ENCODE results near the gene PYGM. TPM values are rescaled to one million over a fixed set of nuclear protein-coding genes. Genes with fewer than 3 reads are reported as not detected.

Gene PYGM
- total and polyA plus RNA-seq, 9 donors: 0.24 to 12.0 (median 3.1) TPM

DNA sequence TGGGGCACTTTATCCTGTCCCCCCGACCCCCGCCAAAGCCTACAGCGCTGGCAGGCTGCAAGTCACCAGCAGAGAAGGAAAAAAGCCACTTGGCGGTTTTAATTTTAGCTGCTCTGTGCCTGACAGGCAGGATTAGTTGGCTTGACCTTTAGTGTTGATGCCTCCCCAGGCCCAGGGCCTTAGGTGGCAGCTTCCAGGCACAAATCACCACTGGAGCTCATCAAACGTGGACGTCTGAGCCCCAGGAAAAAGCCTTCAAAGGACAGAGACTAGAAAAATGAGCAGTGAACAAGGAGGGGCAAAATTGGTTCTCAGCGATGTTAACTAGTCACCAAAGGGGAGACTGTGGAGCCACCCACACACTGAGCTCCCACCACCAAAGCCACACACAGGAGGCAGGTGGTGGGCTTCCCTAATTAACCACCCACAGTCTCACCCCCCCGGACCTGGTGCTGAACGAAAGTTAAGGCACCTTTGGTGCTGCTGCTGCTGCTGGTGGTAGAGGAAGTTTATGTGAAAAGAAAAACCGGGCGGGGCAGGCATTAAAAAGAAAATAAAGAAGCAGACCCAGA, 4.4 kb upstream of the PYGM start:
- peak in 2 of 5 donors; percentile 8 to 20 for DNase-seq
- no peaks in the 10 kb centered on the region for H3K27me3 ChIP-seq
- intact Hi-C loops (cut with DNase I): no loop called here
- WGBS, 3 donors: 61 to 64% (median 62%) methylated on average over 11 of the region's 11 CpGs
- no peaks in the 10 kb centered on the region for H3K9me3 ChIP-seq
- H3K27ac ChIP-seq: no peak overlapping the region
- no peaks in the 10 kb centered on the region for H3K36me3 ChIP-seq
- H3K4me3 ChIP-seq: no peak overlapping the region
- H3K4me1 ChIP-seq (ENCODE audit: insufficient read depth): peaks cover 14% of the 10 kb centered on the region
- no peak for TF ChIP-seq POLR2A (IDR thresholded peaks at IDR 0.05)

DNA sequence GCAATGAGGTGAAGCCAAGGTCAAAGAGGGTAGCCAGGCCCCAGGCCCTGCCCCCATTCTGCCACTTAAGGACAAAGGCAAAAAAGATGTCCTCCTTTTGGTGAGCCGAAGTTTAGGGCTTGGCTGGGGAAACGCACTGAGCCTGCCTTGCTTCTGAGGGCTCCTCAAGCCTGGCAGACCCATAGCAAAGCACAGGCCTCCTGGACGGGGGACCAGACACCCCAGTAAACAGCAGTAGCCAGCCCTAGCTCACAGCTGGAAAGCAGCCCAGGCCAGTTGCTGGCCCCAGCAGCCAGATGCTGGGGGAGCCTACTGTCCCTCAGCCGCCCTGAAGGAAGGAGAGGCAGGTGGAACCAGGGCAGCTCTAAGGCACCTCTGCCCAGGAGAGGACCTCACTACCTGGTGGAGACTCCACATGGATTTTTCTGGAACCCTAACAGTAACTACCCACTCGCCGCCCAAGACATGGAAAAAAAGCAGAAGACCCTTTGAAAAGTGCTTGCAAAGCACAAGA, 3.8 kb upstream of the PYGM start:
- H3K27ac ChIP-seq: no peak overlapping the region
- DNase-seq: peak in 2 of 5 donors; percentile 17 to 25
- TF ChIP-seq, protein P1, sequence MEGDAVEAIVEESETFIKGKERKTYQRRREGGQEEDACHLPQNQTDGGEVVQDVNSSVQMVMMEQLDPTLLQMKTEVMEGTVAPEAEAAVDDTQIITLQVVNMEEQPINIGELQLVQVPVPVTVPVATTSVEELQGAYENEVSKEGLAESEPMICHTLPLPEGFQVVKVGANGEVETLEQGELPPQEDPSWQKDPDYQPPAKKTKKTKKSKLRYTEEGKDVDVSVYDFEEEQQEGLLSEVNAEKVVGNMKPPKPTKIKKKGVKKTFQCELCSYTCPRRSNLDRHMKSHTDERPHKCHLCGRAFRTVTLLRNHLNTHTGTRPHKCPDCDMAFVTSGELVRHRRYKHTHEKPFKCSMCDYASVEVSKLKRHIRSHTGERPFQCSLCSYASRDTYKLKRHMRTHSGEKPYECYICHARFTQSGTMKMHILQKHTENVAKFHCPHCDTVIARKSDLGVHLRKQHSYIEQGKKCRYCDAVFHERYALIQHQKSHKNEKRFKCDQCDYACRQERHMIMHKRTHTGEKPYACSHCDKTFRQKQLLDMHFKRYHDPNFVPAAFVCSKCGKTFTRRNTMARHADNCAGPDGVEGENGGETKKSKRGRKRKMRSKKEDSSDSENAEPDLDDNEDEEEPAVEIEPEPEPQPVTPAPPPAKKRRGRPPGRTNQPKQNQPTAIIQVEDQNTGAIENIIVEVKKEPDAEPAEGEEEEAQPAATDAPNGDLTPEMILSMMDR (IDR thresholded peaks at IDR 0.05): no peak
- no peak for TF ChIP-seq EP300 (IDR thresholded peaks at IDR 0.05)
- TF ChIP-seq POLR2A (IDR thresholded peaks at IDR 0.05): no peak
- no peaks in the 10 kb centered on the region for H3K27me3 ChIP-seq
- H3K4me3 ChIP-seq: no peak overlapping the region
- H3K36me3 ChIP-seq: no peaks in the 10 kb centered on the region
- intact Hi-C loops (cut with DNase I): no loop called here
- H3K4me1 ChIP-seq (ENCODE audit: insufficient read depth): peaks cover 14% of the 10 kb centered on the region
- H3K9me3 ChIP-seq: no peaks in the 10 kb centered on the region
- 48 to 55% (median 54%) methylated on average over 6 of the region's 6 CpGs for WGBS, 3 donors

DNA sequence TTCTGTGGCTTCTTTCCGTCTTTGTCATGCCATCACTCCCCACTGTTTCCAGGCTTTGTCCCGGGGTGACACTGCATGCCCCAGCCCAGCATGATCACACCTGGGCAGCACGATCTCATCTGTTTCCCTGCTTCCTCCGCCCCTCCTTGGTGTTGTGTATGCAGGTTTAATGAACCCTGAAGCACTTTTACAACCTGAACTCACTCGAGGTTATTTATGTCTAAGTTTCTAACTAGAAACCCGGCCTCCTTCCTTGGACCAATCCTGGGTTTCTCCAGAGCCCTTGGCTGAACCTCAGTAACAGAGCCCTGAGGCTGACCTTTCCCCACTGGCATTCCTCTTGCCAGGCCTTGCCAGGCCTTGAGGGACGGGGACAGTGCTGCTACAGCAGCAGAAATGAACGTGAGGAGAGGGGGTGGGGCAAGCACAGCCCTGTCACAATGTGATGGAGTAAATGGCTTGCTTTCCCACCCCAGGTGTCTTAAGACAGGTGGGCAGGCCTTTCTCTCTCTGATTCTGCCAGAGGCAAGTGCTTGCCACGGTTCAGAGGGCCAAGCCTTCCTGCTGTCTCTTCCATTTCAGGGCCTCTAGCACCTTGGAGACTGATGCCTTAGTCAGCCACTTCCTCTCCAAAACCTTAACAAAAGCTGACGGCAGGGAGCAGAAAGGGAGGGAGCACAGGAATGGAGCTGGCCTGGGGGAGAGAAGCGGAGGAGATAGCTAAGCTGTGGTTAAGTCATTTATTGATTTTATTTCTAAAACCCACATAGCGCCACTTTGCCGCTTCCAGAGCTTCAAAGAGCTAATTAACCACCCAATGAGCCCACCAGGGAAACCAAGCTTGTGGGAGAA, 3.1 kb upstream of the PYGM start:
- TF ChIP-seq POLR2A (IDR thresholded peaks at IDR 0.05) (no peak), EP300 (IDR thresholded peaks at IDR 0.05) (no peak)
- TF ChIP-seq, protein P1 (IDR thresholded peaks at IDR 0.05): no peak
- no peak overlapping the region for H3K27ac ChIP-seq
- no peaks in the 10 kb centered on the region for H3K27me3 ChIP-seq
- 44 to 50% (median 48%) methylated on average over 13 of the region's 13 CpGs for WGBS, 3 donors
- DNase-seq: peak in 2 of 5 donors; percentile 8 to 16
- intact Hi-C loops (cut with DNase I): no loop called here
- H3K9me3 ChIP-seq: no peaks in the 10 kb centered on the region
- H3K36me3 ChIP-seq: no peaks in the 10 kb centered on the region
- H3K4me1 ChIP-seq (ENCODE audit: insufficient read depth): peaks cover 14% of the 10 kb centered on the region
- H3K4me3 ChIP-seq: no peak overlapping the region

DNA sequence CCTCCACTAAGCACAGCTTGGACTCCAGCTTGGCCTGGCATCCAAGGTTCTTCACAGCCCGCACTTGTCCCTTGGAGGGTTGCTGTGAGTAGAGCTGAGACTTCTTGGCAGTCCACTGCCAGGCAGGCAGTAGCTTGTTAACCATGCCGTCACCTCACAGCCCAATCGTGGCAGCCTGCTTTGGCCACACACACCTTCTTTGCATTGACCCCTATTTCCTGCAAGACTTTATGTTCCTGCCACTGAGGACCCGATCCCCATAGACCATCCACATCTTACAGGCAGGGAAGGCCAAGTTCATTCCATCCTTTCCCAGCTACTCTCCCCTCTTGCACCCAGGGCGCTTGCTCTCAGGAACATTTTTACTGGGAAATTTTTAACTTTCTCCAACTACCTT, 2.5 kb upstream of the PYGM start:
- DNase-seq: peak in 2 of 5 donors; percentile 8 to 12
- no peak overlapping the region for H3K4me3 ChIP-seq
- H3K36me3 ChIP-seq: no peaks in the 10 kb centered on the region
- H3K27ac ChIP-seq: no peak overlapping the region
- H3K4me1 ChIP-seq (ENCODE audit: insufficient read depth): peaks cover 14% of the 10 kb centered on the region
- H3K9me3 ChIP-seq: no peaks in the 10 kb centered on the region
- intact Hi-C loops (cut with DNase I): no loop called here
- WGBS, 3 donors: 72 to 76% (median 73%) methylated on average over 5 of the region's 5 CpGs
- no peaks in the 10 kb centered on the region for H3K27me3 ChIP-seq
- TF ChIP-seq POLR2A (IDR thresholded peaks at IDR 0.05) (no peak), EP300 (IDR thresholded peaks at IDR 0.05) (no peak)
- TF ChIP-seq, protein P1 (IDR thresholded peaks at IDR 0.05): no peak
